GM21576 (cell line): ENCODE data around the gene TLX2.

Experiments
- ATAC-seq: cut with Tn5 transposase; IDR thresholded peaks from one replicate; pipeline ENCODE4 v1.9.1; 2021; ENCODE audit warnings: mild to moderate bottlenecking, moderate library complexity; ENCODE audit not compliant: unreplicated experiment

Gene TLX2

GRCh38 chr2:74496997-74497776 lies 17.1 kb upstream of the TLX2 start:
- no peak for ATAC-seq

GRCh38 chr2:74497777-74498499 lies 16.3 kb upstream of the TLX2 start:
- no peak for ATAC-seq

- no peak for ATAC-seq
Measured at GRCh38 chr2:74498500-74499266, 15.6 kb upstream of the TLX2 start.

- no peak for ATAC-seq
Measured at GRCh38 chr2:74499267-74499939, 14.8 kb upstream of the TLX2 start, which contains the start of gene LBX2. TSS of gene LBX2 (minus strand) at chr2:74499603. CDS start at chr2:74499537, 66 bp downstream.

- ATAC-seq, result no peak
Measured at GRCh38 chr2:74499940-74500577, 14.2 kb upstream of the TLX2 start.

GRCh38 chr2:74500578-74500946 lies 13.7 kb upstream of the TLX2 start:
- no peak for ATAC-seq

GRCh38 chr2:74501335-74502071 lies 12.7 kb upstream of the TLX2 start:
- ATAC-seq, result no peak

- no peak for ATAC-seq
Measured at GRCh38 chr2:74502147-74502719, 12.0 kb upstream of the TLX2 start.

- ATAC-seq, result no peak
Measured at GRCh38 chr2:74502720-74503505, 11.3 kb upstream of the TLX2 start.

- ATAC-seq, result no peak
Measured at GRCh38 chr2:74503506-74504475, 10.5 kb upstream of the TLX2 start.

- no peak for ATAC-seq
Measured at GRCh38 chr2:74504591-74504990, 9.7 kb upstream of the TLX2 start.

GRCh38 chr2:74505448-74506246 lies 8.6 kb upstream of the TLX2 start:
- no peak for ATAC-seq

GRCh38 chr2:74507145-74507925 lies 6.9 kb upstream of the TLX2 start, which contains the start of gene PCGF1:
TSS of gene PCGF1 (minus strand) at chr2:74507695. CDS start at chr2:74507668, 27 bp downstream.
- ATAC-seq, result peak; percentile 85

- ATAC-seq, result peak; percentile 12
Measured at GRCh38 chr2:74507926-74508520, 6.2 kb upstream of the TLX2 start.

GRCh38 chr2:74510272-74510671 lies 4.0 kb upstream of the TLX2 start:
- no peak for ATAC-seq
